Measurements from ENCODE around the gene DEDD2.

Gene DEDD2

DNA sequence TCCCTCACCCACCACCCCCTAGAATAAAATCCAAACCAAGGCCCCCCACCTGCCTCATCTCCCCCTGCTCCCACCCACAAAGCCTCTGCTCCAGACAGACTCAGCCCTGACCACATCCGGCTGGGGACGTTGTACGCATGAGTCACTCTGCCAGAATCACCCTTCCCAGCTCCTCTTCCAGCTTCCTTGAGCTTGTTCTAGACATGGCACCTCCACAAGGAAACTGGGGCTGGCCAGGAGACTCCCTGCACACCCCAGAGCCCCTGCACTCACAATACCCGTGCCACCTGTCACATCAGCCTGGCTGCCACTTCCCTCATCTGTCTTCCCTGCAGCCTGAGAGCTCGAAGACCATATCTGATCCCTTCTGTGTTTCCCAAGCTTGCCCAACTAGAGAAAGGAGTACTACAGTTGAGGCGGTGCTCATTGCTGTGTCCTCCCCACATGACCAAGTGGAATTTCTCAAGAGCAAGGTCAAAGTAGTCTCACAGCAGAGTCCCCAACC, 9.7 kb downstream of the DEDD2 start:
- Histone ChIP-seq H3K9me3 (ENCODE audit: low read length) (no peaks in the 10 kb centered on the region), H3K4me3 (ENCODE audit: low read length) (no peak overlapping the region), H2AFZ (ENCODE audit: low read depth, low read length) (no peak overlapping the region), H3K4me1 (ENCODE audit: insufficient read depth, low read length) (no peaks in the 10 kb centered on the region), H3K27me3 (ENCODE audit: insufficient read depth, low read length) (no peaks in the 10 kb centered on the region), H3K36me3 (ENCODE audit: insufficient read depth, low read length) (peaks cover 60% of the 10 kb centered on the region)

DNA sequence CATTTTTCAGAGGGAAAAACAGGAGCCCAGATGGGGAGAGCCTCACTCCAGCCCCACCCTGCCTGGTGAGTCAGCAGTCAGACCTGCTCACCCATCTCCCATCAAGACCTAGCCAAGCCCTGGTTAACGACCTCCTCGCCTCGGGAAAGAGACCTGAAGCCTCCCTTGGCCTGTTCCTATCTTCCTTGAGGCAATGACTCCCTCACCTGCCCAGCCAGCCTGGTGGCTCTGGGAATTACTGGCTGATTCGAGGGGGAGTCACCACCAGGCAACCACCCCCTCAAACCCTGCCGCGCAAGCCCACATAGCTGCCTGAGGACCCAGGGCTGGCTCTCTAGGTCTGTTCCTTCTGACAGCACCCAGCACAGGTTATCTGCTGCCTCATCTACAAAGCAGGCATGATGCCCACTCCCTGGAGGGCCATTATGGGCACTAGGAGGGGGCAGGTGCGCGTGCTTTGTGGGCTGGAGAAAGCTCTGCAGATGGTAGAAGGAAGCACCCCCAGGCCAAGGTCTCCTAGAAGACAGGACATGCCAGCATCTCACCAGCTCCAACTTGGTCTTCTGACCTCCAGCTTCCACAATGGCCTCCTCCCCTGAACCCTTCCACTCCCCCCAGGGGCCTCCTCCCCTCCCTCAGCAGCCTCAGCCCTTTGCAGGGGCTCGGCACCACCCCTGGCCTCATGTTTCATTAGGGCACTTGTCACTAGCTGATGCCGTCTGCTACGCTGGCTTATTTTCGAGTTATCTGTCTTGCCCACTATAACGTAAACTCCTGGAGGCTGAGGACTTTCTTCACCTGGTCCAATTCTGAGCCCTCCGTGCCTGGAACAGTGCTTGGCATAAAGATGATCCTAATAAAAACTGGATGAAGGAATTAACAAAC, 10.4 kb downstream of the DEDD2 start:
- H3K27me3 ChIP-seq (ENCODE audit: insufficient read depth, low read length): no peaks in the 10 kb centered on the region
- H3K36me3 ChIP-seq (ENCODE audit: insufficient read depth, low read length): peaks cover 58% of the 10 kb centered on the region

DNA sequence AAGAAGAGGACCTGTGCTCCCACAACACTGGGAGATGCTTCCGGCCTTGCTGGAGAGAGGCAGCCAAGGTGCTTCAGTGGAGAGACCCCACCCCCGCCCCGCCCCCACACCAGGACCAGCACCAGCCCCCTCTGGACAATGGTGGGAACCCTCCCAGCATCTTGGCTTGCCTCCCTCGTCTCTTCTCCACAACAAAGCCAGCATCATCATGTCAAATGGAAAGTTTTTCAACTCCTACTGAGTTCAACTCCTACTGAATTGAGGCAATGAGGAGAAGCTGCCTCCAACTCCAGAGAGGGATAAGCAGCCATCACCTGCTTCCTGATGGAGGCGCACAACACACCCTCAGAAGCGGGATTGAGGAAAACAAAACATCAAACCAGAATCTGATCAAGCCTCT, 12.8 kb downstream of the DEDD2 start:
- peaks cover 69% of the 10 kb centered on the region for H3K36me3 ChIP-seq (ENCODE audit: insufficient read depth, low read length)

More for the DNA sequence above, 10.4 kb downstream of the DEDD2 start:
- no peaks in the 10 kb centered on the region for H3K9me3 ChIP-seq (ENCODE audit: low read length)
- H3K4me3 ChIP-seq (ENCODE audit: low read length): no peak overlapping the region
- H2AFZ ChIP-seq (ENCODE audit: low read depth, low read length): no peak overlapping the region
- no peaks in the 10 kb centered on the region for H3K4me1 ChIP-seq (ENCODE audit: insufficient read depth, low read length)

DNA sequence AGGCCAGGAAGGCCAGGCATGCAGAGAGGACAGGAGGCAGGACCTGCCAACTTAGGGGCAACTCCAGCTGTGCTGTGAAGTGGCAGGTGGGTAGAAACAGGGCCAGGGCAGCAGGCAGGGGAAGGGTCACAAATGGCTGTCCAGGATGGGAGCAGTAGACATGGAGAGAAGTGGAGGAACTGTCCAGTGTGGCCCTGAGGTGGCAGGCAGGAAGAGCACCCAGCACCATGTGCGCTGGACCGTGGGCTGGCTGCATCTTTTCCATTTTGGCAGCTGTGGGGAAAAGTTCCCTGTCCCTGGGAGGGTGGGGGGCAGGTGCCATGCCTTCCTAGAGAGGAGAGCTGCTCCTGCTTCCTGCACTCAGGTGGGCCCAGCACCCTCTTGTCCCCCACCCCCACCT, 13.8 kb downstream of the DEDD2 start:
- Histone ChIP-seq H3K4me1 (ENCODE audit: insufficient read depth, low read length) (no peaks in the 10 kb centered on the region), H3K36me3 (ENCODE audit: insufficient read depth, low read length) (peaks cover 69% of the 10 kb centered on the region), H3K9me3 (ENCODE audit: low read length) (no peaks in the 10 kb centered on the region), H2AFZ (ENCODE audit: low read depth, low read length) (no peak overlapping the region), H3K27me3 (ENCODE audit: insufficient read depth, low read length) (no peaks in the 10 kb centered on the region), H3K4me3 (ENCODE audit: low read length) (no peak overlapping the region)

More for the DNA sequence above, 12.8 kb downstream of the DEDD2 start:
- H3K4me1 ChIP-seq (ENCODE audit: insufficient read depth, low read length): no peaks in the 10 kb centered on the region
- no peaks in the 10 kb centered on the region for H3K27me3 ChIP-seq (ENCODE audit: insufficient read depth, low read length)
- no peak overlapping the region for H3K4me3 ChIP-seq (ENCODE audit: low read length)
- H3K9me3 ChIP-seq (ENCODE audit: low read length): no peaks in the 10 kb centered on the region
- no peak overlapping the region for H2AFZ ChIP-seq (ENCODE audit: low read depth, low read length)

DNA sequence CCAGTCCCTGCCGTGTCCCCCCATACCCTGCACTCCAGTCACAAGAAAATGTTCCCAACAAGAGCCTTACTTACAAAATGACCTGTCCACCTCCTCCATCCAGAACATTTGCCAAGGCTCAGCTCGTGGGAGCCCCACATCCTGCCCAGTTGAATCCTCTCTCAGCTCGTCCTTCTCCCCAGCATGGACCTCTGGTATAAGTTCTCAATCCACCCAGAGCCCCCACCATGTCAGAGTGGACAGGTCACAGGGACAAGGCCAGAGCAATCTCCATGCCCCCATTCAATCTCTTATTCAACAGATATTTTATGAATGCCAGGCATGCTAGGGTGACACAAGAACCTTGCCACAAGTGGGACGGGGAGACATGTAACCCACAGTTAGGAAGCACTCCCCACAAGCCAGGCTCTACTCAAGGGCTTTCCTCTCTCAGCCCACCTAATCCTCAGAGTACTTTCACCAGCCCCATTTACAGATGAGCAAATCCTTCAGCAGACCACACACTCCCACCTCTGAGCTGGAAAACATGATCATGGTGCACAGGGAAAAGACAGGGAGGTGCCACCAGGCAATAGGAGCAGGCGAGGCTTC, 15.1 kb downstream of the DEDD2 start:
- H3K4me1 ChIP-seq (ENCODE audit: insufficient read depth, low read length): no peaks in the 10 kb centered on the region
- no peaks in the 10 kb centered on the region for H3K9me3 ChIP-seq (ENCODE audit: low read length)
- H3K4me3 ChIP-seq (ENCODE audit: low read length): no peak overlapping the region
- H3K36me3 ChIP-seq (ENCODE audit: insufficient read depth, low read length): peaks cover 62% of the 10 kb centered on the region
- H2AFZ ChIP-seq (ENCODE audit: low read depth, low read length): no peak overlapping the region
- H3K27me3 ChIP-seq (ENCODE audit: insufficient read depth, low read length): no peaks in the 10 kb centered on the region

DNA sequence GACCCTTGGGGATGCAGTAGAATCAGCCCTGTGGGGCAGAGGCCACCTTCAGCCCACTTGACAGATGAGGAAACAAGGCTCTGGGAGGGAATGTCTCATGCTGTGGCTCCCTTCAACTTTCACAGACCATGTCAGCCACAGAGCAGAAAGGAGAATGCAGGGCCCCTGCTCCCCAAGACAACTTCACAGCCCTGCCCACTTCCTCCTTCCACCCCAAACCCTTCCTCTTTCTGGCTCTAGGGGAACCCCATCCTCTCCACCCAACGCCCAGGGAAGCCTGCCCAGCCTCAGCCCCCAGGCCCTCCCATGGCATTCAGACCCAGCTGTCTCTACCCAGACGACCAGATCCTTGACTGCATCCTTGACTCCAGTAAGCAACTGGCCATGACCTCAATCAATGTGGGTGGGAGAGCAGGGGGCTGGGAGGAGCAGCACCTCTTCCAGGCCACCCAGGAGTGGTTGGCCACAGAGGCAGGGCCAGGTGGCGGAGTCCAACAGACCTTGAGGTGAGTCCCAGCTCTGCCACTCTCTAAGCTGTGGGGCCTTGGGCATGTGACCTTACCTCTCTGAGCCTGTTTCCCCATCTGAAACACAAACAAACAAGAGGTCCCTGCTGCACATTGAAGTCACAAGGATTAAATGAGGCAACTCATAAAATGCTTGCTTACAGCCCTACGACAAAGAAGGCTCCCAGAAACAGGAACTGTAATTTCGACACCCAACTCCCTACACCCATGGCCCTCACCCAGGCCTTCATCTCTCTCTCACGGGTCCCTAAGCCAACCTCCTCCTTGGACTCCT, 15.8 kb downstream of the DEDD2 start:
- Histone ChIP-seq H3K36me3 (ENCODE audit: insufficient read depth, low read length) (peaks cover 57% of the 10 kb centered on the region), H3K9me3 (ENCODE audit: low read length) (no peaks in the 10 kb centered on the region), H2AFZ (ENCODE audit: low read depth, low read length) (no peak overlapping the region), H3K4me3 (ENCODE audit: low read length) (no peak overlapping the region), H3K27me3 (ENCODE audit: insufficient read depth, low read length) (no peaks in the 10 kb centered on the region), H3K4me1 (ENCODE audit: insufficient read depth, low read length) (no peaks in the 10 kb centered on the region)

DNA sequence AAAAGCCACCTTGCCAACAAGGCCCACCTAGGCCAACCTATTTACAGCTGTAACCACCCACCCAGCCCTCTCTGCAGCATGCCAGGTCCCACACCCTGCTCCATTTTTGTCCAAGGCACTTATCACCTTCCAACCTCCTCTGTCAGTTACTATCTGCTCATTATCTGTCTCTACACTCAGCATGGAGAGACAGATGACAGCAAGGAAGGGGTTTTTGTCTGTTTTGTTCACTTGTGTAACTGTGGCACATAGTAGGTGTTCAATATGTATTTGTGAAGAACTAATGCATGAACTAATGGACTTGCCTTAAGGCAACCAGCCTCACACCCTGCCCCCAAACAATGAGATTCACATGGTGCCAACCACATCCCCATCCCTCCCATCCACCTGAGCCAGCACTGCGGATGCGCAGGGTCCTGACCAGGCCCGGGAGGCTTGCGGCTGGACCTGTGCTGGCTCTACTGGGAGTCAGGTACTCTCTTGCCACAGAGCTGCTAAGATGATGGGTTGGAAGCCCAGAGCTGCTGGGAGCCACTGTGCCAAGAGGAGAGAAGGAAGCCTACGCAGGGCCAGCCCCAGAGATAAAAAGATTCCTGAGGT, 17.3 kb downstream of the DEDD2 start:
- peaks cover 50% of the 10 kb centered on the region for H3K36me3 ChIP-seq (ENCODE audit: insufficient read depth, low read length)
- no peaks in the 10 kb centered on the region for H3K4me1 ChIP-seq (ENCODE audit: insufficient read depth, low read length)
- H3K4me3 ChIP-seq (ENCODE audit: low read length): no peak overlapping the region
- H3K27me3 ChIP-seq (ENCODE audit: insufficient read depth, low read length): no peaks in the 10 kb centered on the region
- no peak overlapping the region for H2AFZ ChIP-seq (ENCODE audit: low read depth, low read length)
- H3K9me3 ChIP-seq (ENCODE audit: low read length): no peaks in the 10 kb centered on the region

DNA sequence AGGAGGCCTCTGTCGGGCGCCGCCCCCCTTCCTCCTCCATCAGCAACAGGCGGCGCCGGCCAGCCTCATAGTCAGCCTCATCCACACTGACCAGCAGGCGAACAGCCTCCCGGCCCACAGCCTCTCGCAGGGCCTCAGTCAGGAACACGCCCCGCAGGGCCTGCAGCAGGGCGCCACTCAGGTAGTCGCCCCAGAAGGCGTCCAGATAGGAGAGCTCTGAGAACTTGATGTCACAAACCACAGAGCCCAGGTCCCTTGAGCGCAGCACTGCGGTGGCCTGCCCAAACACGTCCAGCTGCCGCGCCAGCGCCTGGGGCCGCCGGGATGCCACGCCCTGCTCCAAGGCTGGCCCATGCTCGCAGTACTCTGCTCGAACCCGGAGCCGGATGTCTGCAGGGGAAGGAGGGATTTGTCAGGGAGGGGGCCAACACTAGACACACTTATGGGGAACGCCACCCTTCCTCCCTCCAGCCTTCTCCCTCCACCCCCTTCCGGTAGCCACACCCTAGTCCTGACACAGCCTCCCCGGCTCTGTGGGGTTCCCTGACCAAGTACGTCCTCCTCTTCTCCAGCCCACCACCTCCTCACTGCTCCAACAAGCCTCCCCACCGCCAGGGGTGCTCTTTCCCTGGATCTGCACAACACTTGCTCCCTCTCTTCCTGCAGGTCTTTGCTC, 17.9 kb downstream of the DEDD2 start:
- peaks cover 45% of the 10 kb centered on the region for H3K36me3 ChIP-seq (ENCODE audit: insufficient read depth, low read length)

DNA sequence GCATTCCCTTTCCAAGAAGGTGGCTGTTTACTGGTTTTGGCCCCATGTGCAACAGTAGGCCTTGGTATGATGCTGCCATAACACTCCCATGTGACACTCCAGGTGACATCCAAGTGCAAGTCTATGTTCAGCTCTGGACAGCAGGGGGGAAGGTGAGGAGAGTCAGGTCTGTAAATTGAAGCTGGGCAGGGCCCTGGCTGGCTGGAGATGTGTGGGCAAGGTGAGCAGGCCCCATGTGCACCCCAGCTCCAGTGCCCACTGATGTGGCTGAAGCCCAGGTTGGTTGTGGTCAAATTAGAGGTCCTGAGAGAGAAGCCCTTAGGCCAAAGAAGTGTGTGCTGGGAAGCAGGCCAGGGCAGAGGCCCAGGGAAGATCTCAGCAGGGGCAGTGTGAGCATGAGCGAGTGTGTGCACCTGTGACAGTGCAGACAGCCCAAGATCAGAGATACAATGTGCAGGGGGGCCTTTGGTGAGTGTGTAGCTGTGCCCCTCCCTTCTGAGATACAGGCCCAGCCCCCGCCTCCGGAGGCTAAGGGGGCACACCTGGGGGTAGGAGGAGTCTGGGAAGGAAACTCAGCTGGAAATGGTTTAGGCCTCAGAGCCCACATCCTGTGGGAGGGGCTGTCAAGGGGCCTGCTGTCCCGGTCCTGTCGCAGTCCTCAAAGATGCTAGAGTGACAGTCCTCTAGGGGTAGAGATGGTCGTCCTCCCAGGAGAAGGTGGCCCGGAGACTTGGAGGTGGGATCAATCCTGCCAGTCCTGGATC, 18.6 kb downstream of the DEDD2 start:
- Histone ChIP-seq H3K4me3 (ENCODE audit: low read length) (no peak overlapping the region), H3K4me1 (ENCODE audit: insufficient read depth, low read length) (no peaks in the 10 kb centered on the region), H3K36me3 (ENCODE audit: insufficient read depth, low read length) (peaks cover 41% of the 10 kb centered on the region), H3K9me3 (ENCODE audit: low read length) (no peaks in the 10 kb centered on the region), H2AFZ (ENCODE audit: low read depth, low read length) (no peak overlapping the region), H3K27me3 (ENCODE audit: insufficient read depth, low read length) (no peaks in the 10 kb centered on the region)

More for the DNA sequence above, 17.9 kb downstream of the DEDD2 start:
- Histone ChIP-seq H3K4me3 (ENCODE audit: low read length) (no peak overlapping the region), H3K4me1 (ENCODE audit: insufficient read depth, low read length) (no peaks in the 10 kb centered on the region), H3K27me3 (ENCODE audit: insufficient read depth, low read length) (no peaks in the 10 kb centered on the region), H2AFZ (ENCODE audit: low read depth, low read length) (no peak overlapping the region), H3K9me3 (ENCODE audit: low read length) (no peaks in the 10 kb centered on the region)

DNA sequence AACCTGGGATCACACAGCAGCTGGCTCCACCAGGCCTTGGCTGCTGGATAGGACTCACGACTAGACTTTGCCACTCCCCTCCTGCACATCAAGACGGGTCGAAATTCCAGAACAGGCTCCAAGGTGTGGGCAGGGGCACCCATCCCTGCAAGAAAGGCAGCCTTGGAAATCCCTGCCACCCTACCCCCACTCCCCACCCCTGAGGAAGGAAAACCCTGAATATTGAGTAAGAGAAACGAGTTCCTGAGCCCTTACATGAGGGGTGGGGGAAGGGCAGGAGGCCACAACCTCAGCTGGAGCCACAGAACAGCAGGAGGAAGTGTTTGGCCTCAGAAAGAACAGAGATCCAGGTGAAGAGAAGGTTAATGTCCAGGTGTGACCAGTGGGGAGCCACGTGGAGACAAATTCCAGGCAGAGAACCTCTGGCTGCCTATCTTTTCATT, 20.1 kb downstream of the DEDD2 start:
- Histone ChIP-seq H2AFZ (ENCODE audit: low read depth, low read length) (no peak overlapping the region), H3K4me3 (ENCODE audit: low read length) (no peak overlapping the region), H3K9me3 (ENCODE audit: low read length) (peaks cover 4% of the 10 kb centered on the region), H3K4me1 (ENCODE audit: insufficient read depth, low read length) (no peaks in the 10 kb centered on the region), H3K27me3 (ENCODE audit: insufficient read depth, low read length) (no peaks in the 10 kb centered on the region), H3K36me3 (ENCODE audit: insufficient read depth, low read length) (peaks cover 34% of the 10 kb centered on the region)

DNA sequence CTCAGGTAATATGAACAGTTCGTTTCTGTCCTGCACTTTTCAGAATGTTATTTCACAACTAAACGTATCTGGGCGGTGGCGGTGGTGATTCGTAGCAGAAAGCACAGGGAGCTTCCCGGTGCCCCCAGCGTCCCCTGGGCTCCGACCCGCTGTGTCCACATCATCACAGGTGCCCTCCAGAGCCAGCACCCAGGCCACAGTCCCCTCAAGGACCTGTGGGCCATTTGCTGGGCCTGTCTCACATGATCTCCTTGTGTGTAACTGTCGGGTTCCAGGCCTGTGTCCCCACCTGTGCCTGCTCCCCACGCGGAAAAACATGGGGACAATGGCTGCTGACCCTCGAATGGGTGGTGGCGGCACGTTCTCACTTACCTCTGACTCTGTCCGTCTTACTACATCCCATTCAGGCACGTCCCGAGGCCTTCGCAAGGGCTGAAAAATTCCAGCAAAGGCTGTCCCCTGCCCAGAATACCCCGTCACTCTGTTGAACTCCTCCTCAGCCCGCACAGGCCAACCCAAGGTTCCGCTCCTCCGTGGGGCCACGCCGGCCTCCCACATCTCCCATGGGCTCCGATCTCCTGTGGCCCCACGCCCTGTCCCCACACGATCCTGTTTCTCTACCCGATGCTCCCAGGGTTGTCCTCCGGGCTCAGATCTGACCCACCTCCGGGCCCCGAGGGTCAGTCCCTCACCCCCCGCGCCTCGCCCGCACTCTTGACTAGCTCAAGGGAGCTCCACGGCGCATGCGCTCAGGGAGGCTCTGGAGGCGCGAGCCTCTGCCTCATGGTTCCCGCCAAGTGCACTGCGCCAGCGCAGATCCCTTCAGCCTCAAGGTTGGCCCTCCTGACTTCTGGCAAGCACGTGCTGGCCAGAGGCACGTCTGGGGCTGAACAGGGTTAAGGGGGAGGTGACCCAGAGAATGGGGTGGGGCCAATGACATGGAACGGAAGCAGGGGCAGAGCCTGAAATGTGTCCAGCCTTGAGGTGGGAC, 21.2 kb downstream of the DEDD2 start:
- H3K4me3 ChIP-seq (ENCODE audit: low read length): no peak overlapping the region
- H3K4me1 ChIP-seq (ENCODE audit: insufficient read depth, low read length): no peaks in the 10 kb centered on the region
- H3K36me3 ChIP-seq (ENCODE audit: insufficient read depth, low read length): peaks cover 28% of the 10 kb centered on the region
- H3K9me3 ChIP-seq (ENCODE audit: low read length): peaks cover 4% of the 10 kb centered on the region
- no peak overlapping the region for H2AFZ ChIP-seq (ENCODE audit: low read depth, low read length)
- peaks cover 8% of the 10 kb centered on the region for H3K27me3 ChIP-seq (ENCODE audit: insufficient read depth, low read length)
